ENCODE measurements around the gene G3BP2. TPM values are rescaled to one million over a fixed set of nuclear protein-coding genes. Genes with fewer than 3 reads are reported as not detected.

G3BP2 gene
- total RNA-seq, 2 donors from 2014 or later, result 128 to 172 TPM

DNA sequence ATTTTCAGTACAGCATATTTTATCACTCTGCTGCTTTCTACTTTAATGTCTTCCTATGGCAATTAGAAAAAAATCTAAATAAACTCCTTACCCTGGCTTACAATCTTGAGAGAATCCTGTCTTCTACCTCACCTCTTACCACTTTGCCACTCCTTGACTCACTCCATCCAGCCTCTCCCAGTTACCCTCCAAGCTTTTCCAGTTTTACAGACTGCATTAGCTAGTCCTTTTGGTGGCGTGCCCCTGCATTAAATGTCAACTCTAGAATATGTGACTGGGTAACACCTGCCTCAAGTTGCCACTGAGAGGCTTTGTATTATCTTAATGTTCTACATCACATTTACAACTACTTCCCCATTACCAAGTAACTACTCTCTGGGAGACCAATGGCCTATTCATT is 35.4 kb downstream of the G3BP2 start:
- Mint-ChIP-seq H3K27ac (peak overlapping the region; percentile 8), H3K27me3 (no peaks in the 10 kb centered on the region), H3K9me3 (no peaks in the 10 kb centered on the region), H3K36me3 (ENCODE audit: low read depth) (peaks cover 30% of the 10 kb centered on the region), H3K4me1 (no peaks in the 10 kb centered on the region), H3K4me3 (no peak overlapping the region)
- no peak for ATAC-seq (replicated peaks)

DNA sequence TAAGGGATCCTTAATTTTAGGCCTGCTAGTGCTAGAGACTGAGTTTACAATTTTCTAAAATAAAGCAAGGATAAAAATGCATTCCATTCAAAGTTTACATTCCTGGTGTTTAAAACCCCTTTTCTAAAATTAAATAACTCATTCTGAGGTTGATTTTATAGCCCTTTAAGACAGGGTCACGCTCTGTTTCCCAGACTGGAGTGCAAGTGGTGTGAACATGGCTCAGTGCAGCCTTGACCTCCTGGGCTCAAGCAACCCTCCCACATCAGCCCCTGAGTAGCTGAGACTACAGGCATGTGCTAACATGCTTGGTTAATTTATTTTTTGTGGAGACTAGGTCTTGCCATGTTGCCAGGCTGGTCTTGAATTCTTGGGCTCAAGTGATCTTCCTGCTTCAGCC is 36.0 kb downstream of the G3BP2 start:
- Mint-ChIP-seq H3K4me3 (no peak overlapping the region), H3K9me3 (no peaks in the 10 kb centered on the region), H3K27me3 (no peaks in the 10 kb centered on the region), H3K27ac (no peak overlapping the region), H3K4me1 (no peaks in the 10 kb centered on the region), H3K36me3 (ENCODE audit: low read depth) (peaks cover 24% of the 10 kb centered on the region)
- ATAC-seq (replicated peaks), result no peak

DNA sequence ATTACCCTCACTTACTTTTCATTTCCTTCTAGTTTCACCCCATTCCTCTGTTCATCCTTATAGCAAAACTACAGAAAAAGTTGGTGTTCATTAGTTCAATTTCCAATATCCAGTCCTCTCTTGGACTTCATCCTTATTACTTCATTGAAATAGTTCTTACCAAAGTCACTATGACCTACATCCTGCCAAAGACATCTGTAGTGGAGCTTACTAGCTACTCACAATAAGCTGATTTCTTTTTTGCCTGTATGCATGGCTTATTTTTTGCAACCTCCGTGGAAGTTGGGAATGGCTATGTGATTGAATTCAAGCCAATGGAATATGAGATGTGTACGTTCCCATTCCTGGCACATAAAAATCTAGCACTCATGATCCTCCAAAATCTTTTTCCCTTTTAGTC is 38.3 kb downstream of the G3BP2 start:
- ATAC-seq (replicated peaks), result no peak
- Mint-ChIP-seq H3K27ac (no peak overlapping the region), H3K27me3 (no peaks in the 10 kb centered on the region), H3K4me3 (no peak overlapping the region), H3K9me3 (no peaks in the 10 kb centered on the region), H3K4me1 (peaks cover 7% of the 10 kb centered on the region), H3K36me3 (ENCODE audit: low read depth) (peaks cover 6% of the 10 kb centered on the region)

DNA sequence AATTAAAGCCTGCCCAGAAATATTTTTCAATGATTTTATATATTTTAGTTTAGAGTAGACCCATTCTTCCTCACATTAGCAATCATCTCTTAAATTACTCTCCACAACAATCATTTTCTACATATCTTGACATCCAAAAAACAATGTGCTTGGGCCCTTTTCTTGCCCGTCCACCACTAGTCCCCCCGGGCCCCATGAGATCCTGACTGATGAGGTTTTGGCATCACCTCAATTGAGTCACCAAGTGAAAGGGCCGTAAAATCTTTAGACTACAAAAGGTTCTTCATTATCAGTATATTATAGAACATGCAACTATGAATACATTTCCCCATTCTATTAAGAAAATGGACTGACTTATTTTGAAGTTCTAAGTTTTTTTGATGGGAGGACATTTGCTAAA is 38.9 kb downstream of the G3BP2 start:
- Mint-ChIP-seq H3K27me3 (no peaks in the 10 kb centered on the region), H3K4me3 (no peak overlapping the region), H3K4me1 (peaks cover 7% of the 10 kb centered on the region), H3K36me3 (ENCODE audit: low read depth) (no peaks in the 10 kb centered on the region), H3K27ac (no peak overlapping the region), H3K9me3 (no peaks in the 10 kb centered on the region)
- ATAC-seq (replicated peaks), result no peak

DNA sequence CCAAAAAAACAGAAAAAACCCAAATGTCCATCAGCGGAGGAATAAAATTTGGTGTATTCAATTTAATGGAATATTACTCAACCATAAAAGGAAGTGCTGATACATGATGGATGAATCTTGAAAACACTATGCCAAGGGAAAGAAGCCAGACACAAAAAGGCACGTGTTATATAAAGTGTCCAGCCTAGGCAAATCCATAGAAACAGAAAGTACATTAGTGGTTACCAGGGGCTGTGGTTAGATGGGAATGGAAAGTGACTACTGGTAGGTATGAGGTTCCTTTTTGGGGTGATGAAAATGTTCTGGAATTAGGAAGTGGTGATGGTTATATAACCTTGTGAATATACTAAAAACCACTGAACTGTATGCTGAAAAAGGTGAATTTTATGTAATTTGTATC is 39.4 kb downstream of the G3BP2 start:
- Mint-ChIP-seq H3K9me3 (no peaks in the 10 kb centered on the region), H3K27me3 (no peaks in the 10 kb centered on the region), H3K36me3 (ENCODE audit: low read depth) (no peaks in the 10 kb centered on the region), H3K4me3 (no peak overlapping the region), H3K4me1 (peaks cover 7% of the 10 kb centered on the region), H3K27ac (no peak overlapping the region)
- no peak for ATAC-seq (replicated peaks)

DNA sequence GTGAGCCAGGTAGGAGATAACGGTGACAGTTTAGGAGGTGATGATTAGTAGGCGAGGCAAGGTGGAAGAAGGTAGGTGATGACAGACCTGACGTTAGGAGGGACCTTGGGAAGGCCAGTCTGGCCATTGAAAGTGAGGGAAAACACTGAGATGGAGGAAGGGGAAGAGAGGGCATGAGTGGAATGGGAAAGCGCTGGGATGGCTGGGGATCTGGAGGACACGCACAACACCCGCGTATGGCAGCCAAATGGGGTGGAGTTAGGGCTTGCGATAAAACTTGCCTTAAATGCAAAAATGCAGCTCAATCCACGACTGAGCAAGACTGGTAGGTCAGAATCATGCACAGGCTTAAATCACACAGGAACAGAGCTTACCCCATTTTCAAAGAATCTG is 42.3 kb downstream of the G3BP2 start:
- H3K27me3 Mint-ChIP-seq, result no peaks in the 10 kb centered on the region
- no peaks in the 10 kb centered on the region for H3K36me3 Mint-ChIP-seq (ENCODE audit: low read depth)
- H3K27ac Mint-ChIP-seq, result peak overlapping the region; percentile 79
- no peaks in the 10 kb centered on the region for H3K9me3 Mint-ChIP-seq
- peak overlapping the region; percentile 96 for H3K4me3 Mint-ChIP-seq
- no peak for ATAC-seq (replicated peaks)
- H3K4me1 Mint-ChIP-seq, result peaks cover 7% of the 10 kb centered on the region

DNA sequence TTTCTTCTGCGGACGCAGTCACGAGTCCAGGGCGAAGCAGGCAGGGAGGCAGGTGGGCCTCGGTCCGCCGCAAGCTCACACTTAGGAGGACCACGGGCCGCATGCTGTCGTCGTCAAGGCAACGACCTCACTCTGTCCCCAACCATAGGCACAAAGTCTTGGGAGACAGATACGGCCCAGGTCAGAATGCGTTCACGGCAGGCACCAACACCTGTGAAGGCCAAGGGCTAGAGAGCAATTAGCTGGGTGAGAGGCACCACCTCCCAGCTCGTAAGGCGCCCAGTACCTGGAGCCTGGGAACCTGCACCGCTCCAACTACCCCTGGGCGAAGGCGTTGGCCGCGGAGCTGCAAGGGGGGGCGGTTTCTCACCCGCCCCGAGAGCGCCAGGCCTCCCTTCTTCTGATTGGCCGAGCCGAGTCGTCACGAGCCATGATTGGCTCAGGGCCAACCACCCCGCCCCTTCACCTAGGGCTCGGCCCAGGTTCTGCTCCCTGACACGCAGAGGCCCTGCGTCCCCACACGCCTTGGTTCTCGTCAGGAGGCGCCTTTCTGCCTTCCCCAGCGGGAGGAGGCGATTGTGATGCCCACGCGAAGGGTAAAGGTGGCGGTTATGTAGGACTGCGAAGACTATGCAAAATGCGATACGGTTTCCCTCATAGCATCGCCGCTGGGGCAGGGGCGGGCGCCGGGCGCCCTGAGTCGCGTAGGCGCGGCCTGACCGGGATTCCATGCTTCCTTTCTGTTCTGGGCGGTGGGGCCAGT is 42.9 kb downstream of the G3BP2 start, which contains the start of gene CDKL2:
TSS of gene CDKL2 (minus strand) at position 355 of the 763 bp plus-strand sequence. CDS start 4,540 bp downstream, outside the sequence.
- Mint-ChIP-seq H3K9me3 (no peaks in the 10 kb centered on the region), H3K4me1 (peaks cover 7% of the 10 kb centered on the region), H3K27ac (peak within 1 kb of the TSS; percentile 79), H3K27me3 (no peaks in the 10 kb centered on the region), H3K36me3 (ENCODE audit: low read depth) (no peaks in the 10 kb centered on the region), H3K4me3 (peak within 1 kb of the TSS; percentile 96)
- ATAC-seq (replicated peaks), result peak; percentile 100

DNA sequence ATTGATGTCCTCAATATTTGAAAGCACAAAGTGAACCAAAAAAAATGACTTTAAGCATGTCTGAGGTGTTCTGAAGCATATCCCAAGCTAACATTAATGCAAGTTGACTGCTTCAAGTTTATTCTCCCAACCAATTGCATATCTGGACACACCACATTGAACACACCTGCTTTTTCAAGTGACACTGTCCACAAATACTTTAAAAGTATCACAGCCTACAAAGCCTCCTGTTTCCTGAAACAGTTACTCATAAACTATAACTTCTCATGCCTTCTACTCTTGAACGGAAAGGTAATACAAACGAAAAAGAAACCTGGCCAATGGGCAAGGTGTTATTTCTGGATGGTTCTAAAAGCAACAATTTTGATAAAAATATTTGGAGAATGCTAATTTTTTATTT is 44.0 kb downstream of the G3BP2 start:
- no peak for ATAC-seq (replicated peaks)
- H3K27me3 Mint-ChIP-seq, result no peaks in the 10 kb centered on the region
- H3K9me3 Mint-ChIP-seq, result no peaks in the 10 kb centered on the region
- H3K36me3 Mint-ChIP-seq (ENCODE audit: low read depth), result no peaks in the 10 kb centered on the region
- H3K4me3 Mint-ChIP-seq, result peak overlapping the region; percentile 96
- peaks cover 7% of the 10 kb centered on the region for H3K4me1 Mint-ChIP-seq
- H3K27ac Mint-ChIP-seq, result no peak overlapping the region

DNA sequence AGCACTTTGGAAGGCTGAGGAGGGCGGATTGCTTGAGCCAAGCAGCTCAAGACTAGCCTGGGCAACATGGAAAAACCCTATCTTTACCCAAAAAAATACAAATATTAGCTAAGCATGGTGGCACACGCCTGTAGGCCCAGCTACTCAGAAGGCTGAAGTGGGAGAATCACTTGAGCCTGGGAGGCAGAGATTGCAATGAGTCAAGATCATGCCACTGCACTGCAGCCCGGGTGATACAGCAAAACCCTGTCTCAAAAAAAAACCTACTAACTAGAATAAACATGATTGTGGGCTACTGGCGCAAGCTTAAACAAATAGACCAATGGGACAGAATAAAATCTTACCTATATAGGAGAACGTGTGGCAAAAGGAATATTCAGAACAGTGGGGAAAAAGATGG is 50.2 kb downstream of the G3BP2 start:
- H3K27ac Mint-ChIP-seq, result no peak overlapping the region
- H3K9me3 Mint-ChIP-seq, result no peaks in the 10 kb centered on the region
- no peaks in the 10 kb centered on the region for H3K36me3 Mint-ChIP-seq (ENCODE audit: low read depth)
- no peak overlapping the region for H3K4me3 Mint-ChIP-seq
- H3K27me3 Mint-ChIP-seq, result no peaks in the 10 kb centered on the region
- H3K4me1 Mint-ChIP-seq, result no peaks in the 10 kb centered on the region
- no peak for ATAC-seq (replicated peaks)

DNA sequence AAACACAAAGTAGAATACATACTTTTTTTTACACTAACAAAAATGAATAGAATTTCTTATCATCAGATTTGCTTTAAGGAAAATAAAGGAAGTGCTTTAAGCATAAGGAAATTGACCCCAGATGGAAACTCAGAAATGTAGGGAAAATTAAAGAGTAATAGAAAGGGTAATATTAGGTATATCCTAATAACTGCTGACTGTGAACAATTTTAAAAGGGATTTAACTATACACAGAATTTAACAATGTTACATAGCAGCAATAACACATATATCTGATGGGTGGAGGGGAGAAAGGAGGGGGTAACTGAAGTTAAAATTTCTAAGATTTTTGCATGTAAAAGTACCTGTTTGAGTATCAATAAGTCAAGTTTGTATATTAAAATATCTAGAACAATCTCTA is 51.5 kb downstream of the G3BP2 start:
- no peak overlapping the region for H3K27ac Mint-ChIP-seq
- H3K27me3 Mint-ChIP-seq, result no peaks in the 10 kb centered on the region
- no peaks in the 10 kb centered on the region for H3K9me3 Mint-ChIP-seq
- no peaks in the 10 kb centered on the region for H3K4me1 Mint-ChIP-seq
- H3K4me3 Mint-ChIP-seq, result no peak overlapping the region
- ATAC-seq (replicated peaks), result no peak
- no peaks in the 10 kb centered on the region for H3K36me3 Mint-ChIP-seq (ENCODE audit: low read depth)

DNA sequence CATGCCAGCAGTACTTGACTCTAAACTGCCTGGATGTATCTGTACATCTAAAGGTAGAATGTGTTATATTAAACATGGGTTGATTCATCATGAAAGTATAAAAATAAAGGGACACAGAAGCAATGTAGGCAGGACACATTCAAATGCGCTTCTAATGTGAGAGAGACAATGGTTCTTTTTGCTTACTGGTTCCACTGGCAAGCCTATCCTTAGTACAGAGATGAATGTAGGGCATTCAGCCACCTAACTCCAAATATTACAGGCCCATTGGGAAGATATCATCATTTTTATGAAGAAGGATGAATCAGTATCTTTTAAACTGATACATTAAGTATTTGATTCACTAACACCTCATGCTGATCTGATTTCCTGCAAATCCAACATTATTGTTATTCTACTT is 60.9 kb downstream of the G3BP2 start:
- Mint-ChIP-seq H3K36me3 (ENCODE audit: low read depth) (no peaks in the 10 kb centered on the region), H3K4me1 (no peaks in the 10 kb centered on the region), H3K4me3 (no peak overlapping the region), H3K27me3 (no peaks in the 10 kb centered on the region), H3K27ac (no peak overlapping the region), H3K9me3 (no peaks in the 10 kb centered on the region)
- no peak for ATAC-seq (replicated peaks)

DNA sequence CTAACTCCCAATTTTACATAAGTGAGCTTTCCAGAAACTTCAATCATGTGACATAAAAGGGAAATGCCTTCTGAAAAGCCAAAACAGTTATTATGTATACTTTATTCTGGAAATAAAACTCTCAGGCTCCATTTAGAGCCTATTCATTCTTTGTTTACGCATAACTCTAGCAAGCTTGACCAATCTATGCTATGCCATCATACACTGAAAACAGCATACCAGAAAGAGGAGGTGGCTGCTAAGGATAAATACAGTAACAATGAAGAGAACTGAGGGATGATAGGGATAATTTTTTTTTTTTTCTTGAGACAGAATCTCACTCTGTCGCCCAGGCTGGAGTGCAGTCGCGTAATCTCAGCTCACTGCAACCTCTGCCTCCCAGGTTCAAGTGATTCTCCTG is 67.3 kb downstream of the G3BP2 start:
- Mint-ChIP-seq H3K36me3 (ENCODE audit: low read depth) (no peaks in the 10 kb centered on the region), H3K27me3 (no peaks in the 10 kb centered on the region), H3K4me1 (no peaks in the 10 kb centered on the region), H3K27ac (no peak overlapping the region), H3K4me3 (no peak overlapping the region), H3K9me3 (no peaks in the 10 kb centered on the region)
- no peak for ATAC-seq (replicated peaks)

DNA sequence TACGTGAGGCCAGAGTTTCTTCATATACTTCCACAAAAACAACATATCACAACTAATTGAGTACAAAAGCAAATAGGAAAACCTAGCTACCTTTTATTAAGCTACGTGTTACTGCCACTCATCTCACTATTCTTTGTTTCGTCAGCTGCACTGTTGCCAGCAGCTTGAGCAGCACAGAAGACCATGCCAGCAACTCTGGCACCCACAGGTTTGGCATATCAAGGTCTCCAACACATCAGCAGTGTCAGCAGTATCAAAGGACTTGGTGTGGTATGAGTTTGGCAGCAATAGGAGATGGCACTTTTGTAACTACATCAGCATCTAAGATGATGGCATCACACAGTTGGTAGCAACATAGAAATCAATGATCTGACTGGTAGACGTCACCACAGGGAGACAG is 73.6 kb downstream of the G3BP2 start:
- no peak for ATAC-seq (replicated peaks)
- no peaks in the 10 kb centered on the region for H3K36me3 Mint-ChIP-seq (ENCODE audit: low read depth)
- no peaks in the 10 kb centered on the region for H3K27me3 Mint-ChIP-seq
- no peak overlapping the region for H3K4me3 Mint-ChIP-seq
- no peaks in the 10 kb centered on the region for H3K4me1 Mint-ChIP-seq
- H3K9me3 Mint-ChIP-seq, result no peaks in the 10 kb centered on the region
- no peak overlapping the region for H3K27ac Mint-ChIP-seq

DNA sequence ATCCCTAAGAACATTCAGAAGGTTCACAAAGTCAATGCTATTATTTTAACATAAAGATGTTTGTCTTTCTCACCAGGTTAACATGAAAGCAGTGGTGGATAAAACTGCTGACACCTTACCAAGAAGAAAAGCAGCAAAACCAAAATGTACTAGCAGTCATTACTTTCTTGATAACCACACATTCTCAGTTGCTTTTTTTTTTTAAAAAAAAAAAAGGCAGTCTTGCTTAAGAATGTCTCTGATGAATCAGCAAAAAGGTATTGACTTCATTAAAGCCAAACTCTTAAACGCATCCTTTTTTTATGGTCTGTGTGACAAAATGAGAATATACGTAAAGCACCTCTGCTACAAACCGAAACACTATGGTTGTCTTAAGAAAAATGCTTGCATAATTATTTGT is 74.8 kb downstream of the G3BP2 start:
- no peak overlapping the region for H3K4me3 Mint-ChIP-seq
- H3K9me3 Mint-ChIP-seq, result no peaks in the 10 kb centered on the region
- no peaks in the 10 kb centered on the region for H3K36me3 Mint-ChIP-seq (ENCODE audit: low read depth)
- peak; percentile 93 for ATAC-seq (replicated peaks)
- H3K27me3 Mint-ChIP-seq, result no peaks in the 10 kb centered on the region
- H3K4me1 Mint-ChIP-seq, result no peaks in the 10 kb centered on the region
- H3K27ac Mint-ChIP-seq, result no peak overlapping the region

DNA sequence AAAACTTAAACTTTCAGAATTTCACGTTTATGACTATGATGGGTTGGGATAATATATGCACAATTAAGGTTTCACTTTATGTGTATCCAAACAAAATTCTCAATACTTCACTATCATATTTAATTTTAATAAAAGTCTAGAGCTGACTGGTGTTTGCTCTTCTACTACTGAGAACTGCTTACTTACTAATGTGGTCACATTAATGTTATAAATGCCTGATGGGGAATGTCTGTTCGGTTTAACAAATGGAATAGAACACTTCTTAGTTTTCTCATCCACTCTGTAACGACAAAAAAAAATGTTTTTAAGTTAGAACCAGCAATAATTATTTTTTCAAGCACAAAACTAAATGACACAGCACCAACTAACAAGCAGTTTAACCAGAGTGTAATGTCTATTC is 77.2 kb downstream of the G3BP2 start:
- no peaks in the 10 kb centered on the region for H3K9me3 Mint-ChIP-seq
- no peak overlapping the region for H3K27ac Mint-ChIP-seq
- no peak for ATAC-seq (replicated peaks)
- H3K4me1 Mint-ChIP-seq, result no peaks in the 10 kb centered on the region
- no peaks in the 10 kb centered on the region for H3K36me3 Mint-ChIP-seq (ENCODE audit: low read depth)
- no peak overlapping the region for H3K4me3 Mint-ChIP-seq
- no peaks in the 10 kb centered on the region for H3K27me3 Mint-ChIP-seq

DNA sequence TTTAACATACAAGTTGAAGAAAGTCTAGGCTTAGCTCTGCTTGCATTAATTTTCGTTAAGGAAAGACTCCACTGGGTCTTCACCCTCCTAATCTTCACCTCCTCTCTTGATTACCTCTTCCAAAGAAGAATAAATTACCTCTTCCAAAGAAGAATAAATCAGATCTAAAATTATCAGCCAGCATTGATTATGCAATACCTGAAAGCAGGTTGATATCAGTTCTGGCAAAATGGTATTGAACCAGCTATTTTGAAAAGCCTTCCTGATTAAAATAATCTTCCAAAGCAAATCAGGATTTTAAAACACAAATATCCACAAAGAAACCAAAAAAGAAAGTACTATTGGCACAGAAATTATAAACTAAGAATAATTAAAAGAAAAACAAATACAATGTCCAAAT is 79.8 kb downstream of the G3BP2 start:
- H3K27ac Mint-ChIP-seq, result no peak overlapping the region
- H3K36me3 Mint-ChIP-seq (ENCODE audit: low read depth), result no peaks in the 10 kb centered on the region
- H3K27me3 Mint-ChIP-seq, result no peaks in the 10 kb centered on the region
- H3K4me1 Mint-ChIP-seq, result no peaks in the 10 kb centered on the region
- no peak for ATAC-seq (replicated peaks)
- H3K4me3 Mint-ChIP-seq, result no peak overlapping the region
- no peaks in the 10 kb centered on the region for H3K9me3 Mint-ChIP-seq
